ENCODE results near the gene PPP2R5A.
A peak's percentile ranks its signal among the peaks of the same experiment; 100 is the strongest.

The PPP2R5A gene

GRCh38 chr1:212284744-212285684, at the start of gene PPP2R5A:
TSS of gene PPP2R5A (plus strand) at chr1:212285410. CDS start at chr1:212286111, 701 bp downstream.
- peak; percentile 99 for DNase-seq

GRCh38 chr1:212235857-212236256, 49.4 kb upstream of the PPP2R5A start:
- DNase-seq, result no peak

DNA sequence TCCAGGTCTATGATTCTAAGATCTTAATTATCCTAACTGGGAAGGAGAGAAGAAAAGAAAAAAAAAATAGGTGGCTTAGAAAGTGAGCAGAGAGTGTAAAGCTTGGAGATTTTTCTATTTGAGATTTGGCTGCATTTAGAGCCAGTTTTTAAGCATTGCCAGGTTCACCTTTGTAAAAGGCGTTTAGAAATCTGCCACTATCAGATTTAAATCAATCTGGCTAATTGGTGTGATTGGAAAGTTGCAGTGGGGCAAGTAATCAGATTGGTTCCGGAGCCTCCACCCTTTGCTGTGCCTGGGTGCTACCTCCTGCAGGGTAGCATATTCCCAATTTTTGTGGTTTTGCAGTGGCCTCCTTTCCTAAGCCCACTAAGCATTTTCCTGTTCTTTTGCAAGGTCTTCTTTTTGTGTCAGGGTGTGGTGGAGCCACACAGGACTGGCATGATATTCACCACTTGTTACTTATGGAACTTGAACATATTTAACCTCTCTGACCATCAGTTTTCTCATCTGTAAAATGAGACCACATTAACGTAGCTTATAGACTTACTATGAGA, 48.5 kb upstream of the PPP2R5A start:
- DNase-seq, result no peak

DNA sequence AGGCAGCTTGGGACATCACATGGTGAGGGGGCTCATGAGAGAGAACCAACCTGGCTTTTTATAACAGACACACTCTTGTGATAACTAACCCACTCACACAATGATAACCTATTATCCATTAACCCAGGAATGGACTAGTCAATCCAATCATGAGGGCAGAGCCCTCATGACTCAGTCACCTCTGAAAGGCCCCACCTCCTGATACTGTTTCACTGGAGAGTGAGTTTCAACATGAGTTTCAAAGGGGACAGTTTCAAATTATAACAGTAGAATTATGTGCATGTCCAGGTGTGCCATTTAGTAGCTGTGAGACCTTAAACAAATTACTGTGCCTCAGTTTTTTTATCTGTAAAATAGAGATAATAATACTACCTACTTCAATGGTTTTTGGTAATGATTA, 47.6 kb upstream of the PPP2R5A start:
- DNase-seq, result no peak

DNA sequence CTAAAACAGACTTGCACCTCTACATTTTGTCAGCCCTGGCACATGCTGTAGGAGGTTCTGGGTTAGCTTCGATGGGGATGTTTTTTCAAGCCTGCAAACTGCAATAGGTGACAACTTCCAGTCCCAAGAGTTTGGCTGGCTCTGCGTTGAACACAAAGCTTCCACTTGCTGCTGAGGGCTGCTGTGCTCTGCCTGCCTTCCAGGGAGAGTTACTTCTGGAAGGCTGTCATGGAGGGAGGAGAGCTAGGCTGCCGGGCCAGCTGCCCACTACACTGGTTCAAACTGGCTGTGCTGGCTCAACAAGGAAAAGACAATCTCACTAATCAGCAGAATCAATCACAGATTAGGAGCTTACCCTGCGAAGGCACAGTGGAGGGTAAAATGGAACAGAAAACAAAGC, 46.7 kb upstream of the PPP2R5A start:
- no peak for DNase-seq

DNA sequence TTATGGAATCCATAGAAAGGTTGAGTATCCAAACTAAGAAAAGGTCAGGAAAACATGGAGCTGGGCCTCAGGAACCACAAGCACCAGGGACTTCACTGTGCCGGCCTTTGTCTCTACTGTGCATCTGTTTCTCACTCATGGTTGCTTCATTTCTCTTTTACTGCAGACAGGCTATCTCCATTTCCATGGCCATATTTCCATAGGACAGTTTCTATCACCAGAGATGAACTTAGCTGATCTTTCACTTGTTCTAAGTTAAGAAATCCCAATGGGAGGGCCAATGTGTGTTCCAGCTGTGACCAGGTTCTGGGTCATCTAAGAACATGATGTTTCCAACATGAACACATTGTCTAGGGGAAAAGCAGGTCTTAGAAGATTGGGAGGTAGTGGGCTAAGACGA, 43.7 kb upstream of the PPP2R5A start:
- DNase-seq, result no peak

DNA sequence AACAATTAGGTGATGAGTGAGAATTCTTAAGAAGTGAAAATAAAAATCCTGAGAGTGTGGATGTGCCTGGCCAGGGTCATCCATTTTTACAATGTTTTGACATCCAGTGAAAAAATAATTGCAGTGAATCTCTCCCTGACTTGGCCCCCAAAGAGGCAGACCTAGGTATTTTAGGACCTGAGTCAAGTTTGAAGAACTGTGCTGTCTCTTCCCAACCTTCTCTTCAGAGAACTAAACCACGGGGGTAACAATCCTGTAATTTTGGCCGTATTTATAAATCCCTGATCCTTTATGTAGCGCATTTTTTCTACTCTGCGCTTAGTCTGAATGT, 43.3 kb upstream of the PPP2R5A start:
- DNase-seq, result no peak

DNA sequence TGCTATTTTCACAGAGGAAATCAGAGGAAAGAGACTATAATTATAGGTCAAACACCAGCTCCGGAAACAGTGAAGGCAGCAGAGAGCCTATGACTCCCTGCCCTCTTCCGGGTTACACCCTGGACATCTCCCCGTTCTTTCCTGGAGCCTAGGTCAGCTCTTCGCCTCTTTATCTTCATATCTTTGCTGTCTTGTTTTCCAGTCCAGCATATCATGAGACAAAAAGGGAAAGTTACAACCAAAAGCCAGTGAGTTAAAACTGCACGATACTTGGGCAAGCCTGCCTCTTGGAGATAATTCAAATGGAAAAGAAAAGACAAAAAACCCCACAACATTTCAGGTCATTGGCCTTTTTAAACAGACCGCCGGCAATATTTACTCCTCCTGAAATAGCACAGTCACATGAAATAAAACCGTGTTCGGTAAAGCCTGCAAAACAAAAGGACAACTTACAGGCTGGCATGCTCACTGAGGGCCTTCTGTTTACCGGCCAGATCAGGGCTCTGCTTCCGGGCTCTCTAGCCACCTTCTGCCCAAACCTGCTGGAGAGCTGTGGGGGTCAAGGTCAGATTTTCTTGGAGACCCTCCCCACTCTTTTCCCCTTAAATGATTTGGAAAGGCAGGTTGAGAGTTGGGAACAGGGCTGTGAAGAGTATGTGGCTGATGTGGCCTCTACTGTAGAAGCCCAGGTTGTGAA, 42.8 kb upstream of the PPP2R5A start:
- DNase-seq, result no peak

DNA sequence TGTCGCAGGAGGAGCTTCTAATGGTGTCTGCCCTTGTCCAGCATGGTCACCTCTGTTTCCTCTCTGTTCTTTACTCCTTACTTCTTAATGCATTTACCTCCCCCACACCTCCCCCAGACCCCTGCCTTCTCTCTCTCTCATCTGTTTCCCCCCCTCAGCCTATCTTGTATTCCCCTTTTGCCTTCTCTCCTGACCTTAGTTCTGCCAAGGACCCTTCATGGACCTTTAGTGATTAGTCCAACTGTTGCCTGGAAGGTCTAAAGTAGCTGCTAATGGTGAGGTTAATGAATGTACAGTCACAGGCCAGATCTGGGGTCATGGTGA, 42.3 kb upstream of the PPP2R5A start:
- DNase-seq, result no peak

DNA sequence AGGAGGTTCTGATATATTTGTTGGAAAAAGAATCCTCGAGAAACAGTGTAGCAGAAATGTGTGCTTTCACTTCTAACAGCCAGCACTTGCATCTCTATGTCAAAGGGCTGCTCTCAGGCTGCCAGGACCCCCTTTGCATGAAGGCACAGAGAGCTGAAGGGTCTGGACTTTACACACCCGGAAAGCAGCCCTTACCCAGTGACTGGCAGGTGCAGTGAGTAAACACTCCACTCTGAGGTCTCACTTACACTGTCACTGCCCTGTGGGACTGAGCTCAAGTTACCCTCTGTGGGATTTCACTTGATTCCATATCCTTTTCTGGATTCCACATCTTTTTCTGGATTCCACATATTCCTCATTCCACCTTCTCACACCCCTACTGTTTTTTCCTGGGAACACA, 40.8 kb upstream of the PPP2R5A start:
- DNase-seq, result no peak

- DNase-seq, result peak; percentile 53
These were observed 38.0 kb upstream of the PPP2R5A start for GRCh38 chr1:212247179-212247721.

DNA sequence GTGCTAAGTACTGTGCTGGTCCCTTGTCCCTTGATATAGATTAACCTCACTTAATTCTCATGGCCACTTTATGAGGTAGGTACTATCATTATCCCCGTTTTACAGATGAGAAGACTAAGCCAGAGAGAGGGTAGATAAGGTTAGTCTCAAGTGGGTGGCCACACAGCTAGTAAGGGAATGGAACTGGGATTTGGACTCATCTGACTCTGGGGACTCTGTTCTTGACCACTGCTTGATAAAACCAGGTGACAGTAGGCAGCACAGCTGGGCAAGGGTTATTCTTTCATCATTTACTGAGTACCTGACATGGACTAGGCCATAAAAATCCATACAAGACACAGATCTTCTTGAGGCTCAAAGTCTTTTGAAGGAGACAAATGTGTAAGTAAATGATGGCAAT, 37.2 kb upstream of the PPP2R5A start:
- DNase-seq, result no peak

DNA sequence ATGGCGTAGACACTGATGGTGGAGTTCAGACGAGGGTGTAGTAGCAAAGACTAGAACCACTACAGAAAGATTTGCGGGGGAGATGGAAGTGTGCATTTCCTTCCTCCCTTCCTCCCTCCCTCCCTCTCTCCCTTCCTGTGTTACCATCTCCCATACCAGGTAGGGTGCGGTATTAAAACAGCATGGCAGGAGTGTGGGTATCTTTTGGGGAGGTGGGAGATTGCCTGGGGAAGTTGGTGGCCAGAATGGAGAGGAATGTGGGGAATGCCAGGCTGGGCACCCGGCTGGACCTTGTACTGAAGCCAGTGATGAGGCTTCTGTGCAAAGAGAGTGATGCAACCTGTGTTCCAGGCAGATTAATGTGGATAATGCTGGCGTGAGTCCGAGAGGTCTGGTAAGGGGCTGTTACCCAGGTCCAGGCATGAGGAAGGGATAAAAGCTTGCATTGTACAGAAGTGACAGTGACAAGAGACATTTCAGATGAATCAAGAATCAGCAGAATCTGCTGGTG, 30.3 kb upstream of the PPP2R5A start:
- DNase-seq, result no peak

DNA sequence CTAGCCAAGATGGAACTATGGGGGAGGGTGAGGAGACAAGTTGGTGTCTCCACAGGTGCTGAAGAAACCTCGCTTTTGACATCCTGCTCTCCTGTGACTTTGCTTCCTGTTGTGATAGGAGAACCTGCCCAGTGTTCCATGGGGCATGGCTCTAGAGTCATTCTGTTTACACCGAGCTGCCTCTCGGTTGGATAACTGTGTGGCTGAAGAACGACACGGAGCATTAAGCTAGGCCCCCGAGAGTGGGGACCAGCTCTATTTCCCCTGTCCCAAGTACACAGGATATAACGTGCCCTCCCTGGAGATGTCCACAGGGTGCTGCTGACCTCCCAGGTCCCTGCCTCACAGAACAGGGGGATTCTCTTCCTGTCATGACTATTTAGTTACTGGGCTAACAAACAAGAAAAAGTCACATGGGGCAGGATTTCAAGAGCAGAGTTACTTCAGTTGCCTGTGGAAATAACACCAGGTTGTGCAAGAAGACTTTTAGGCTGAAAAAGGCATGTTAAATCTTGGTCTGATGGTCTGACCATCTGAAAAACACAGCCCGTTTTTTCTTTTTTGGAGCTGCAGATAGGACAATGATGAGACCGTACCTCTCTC, 29.4 kb upstream of the PPP2R5A start:
- DNase-seq, result no peak

DNA sequence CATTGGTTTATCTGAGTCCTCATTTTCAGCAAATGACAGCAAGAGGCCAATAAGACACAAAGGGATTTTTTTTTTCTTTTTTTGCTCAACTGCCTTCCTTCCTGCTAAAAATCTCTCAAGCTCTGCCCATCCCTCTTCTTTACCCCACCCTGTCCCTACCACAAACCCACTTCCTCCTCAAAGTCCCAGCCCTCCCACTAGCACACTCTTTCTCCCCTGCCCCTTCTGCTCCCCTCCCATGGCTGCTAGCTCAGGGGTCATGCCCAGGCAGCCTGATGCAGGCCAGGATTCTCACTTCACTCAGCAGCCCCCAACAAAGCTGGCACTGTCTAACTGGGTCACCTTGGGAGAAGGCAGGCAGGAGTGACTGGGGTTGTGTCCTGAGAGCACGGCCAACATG, 28.8 kb upstream of the PPP2R5A start:
- no peak for DNase-seq

DNA sequence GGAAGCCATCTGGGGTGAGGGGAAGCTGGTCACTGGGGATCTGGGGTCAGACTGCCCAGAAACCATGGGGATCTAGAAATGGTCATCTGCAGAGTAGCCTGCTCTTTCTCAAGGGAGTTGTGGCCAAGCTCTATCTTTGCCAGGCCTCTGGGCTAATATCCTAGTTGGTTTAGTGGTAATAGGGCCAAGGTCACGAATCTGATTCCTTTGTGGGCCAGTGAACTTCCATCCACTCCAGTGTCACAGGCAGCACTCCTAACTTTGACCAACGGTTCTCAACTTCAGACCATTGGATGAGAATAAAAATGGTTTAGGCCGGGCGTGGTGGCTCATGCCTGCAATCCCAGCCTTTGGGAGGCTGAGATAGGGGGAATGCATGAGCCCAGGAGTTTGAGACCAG, 28.1 kb upstream of the PPP2R5A start:
- DNase-seq, result no peak

DNA sequence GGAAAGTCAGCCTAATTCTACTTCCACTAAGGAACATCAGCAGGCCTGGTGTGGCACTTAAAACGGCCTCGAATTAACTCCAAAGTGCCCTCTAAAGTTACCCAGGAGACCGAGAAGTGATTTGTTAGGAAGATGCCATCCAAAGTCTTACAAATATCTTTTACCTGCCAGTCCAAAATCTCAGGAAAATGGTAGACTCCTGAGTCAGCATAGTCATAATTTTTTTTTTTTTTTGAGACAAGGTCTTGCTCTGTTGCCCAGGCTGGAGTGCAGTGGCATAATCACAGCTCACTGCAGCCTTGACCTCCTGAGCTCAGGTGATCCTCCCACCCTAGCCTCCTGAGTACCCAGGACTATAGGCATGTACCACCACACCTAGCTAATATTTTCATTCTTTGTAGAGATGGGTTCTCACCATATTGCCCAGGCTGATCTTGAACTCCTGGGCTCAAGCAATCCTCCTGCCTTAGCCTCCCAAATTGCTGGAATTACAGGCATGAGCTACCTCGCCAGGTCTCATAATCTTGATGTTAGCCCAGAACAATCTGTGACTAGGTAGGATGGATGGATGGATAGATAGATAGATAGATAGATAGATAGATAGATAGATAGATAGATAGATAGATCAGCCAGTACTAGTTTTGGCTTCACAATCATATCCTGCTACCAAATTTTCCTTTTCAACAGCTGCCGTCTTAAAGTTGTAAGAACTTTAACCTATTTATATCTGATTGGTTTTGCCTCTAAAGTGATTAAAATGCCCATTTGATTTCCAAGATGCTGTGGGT, 25.3 kb upstream of the PPP2R5A start:
- DNase-seq, result no peak

DNA sequence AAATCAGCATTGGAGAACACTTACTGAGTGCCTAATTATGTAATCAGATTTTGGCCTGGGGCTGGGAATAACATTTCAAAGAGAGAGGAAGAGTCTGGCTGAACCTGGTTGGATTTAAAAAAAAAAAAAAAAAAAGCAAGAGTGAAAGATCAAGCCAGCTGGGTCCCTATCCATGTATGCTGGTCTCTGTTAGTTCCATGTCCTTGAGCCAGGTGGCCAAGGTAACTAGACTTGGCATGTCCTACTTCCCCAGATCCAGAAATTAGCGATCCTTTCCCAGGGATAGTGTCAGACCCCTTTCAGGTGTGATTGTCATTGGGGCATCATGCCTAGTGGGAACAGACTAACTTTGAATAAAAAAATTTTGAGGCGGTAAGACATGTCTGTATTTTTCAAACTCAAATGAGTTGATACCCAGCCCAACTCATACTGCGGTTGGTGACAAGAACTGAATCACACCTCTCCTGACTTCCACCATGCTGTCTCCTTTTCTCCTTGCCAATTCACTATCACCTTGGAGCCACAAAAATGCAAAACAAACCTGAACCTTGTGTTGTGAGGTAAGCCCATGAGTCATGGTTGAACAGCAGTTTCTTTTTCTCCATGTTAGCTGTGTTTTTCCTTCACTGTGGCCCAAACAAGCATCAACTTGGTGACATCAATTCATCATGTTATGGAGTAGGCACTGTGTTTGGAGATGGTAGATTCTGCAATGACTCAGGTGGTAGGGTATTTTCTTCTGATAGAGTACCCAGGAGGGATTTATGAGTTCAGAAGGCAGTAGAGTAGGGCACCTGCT, 24.5 kb upstream of the PPP2R5A start:
- no peak for DNase-seq

- no peak for DNase-seq
These were observed 23.8 kb upstream of the PPP2R5A start for GRCh38 chr1:212261361-212261929.

DNA sequence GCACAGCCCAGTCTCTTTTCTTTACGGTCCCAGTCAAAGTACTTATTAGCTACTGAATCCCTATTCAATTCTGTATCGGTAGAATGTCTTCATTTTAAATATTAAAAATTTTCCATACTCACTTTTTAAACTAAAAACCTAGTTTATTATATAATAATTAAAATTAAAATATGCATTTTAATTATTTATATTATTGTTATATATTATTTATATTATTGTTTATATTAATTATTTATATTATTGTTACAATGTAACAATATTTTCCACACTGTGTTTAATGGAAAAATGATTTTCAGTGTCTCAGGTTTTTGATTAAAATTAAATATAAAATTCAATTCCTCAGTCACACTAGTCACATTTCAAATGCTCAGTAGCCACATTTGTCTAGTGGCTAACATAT, 18.2 kb upstream of the PPP2R5A start:
- no peak for DNase-seq

DNA sequence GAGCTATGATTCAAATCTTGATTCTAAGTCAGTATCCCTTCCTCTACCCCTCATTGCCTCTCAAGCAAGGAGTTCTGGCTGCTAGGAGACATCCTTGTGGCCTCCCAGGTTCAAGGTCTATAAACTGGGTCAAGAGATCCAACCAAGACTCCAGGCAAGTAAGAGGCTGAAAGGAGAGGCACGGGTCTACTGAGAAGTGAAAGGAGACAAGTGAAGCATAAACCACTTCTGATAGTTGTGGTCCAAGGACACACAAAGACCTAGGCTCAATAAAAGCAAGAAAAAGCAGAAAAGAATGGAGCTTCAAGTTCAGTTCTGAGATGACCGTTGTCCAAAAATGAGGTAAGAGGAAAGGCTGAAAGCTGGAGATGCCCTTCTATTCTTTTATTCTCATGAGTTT, 17.8 kb upstream of the PPP2R5A start:
- DNase-seq, result no peak

Data from fibroblast of upper back skin (primary cell).